Tibial artery (tissue), 4 donors: ENCODE measurements around the gene FOS.
"Not testable (repeated sequence)": the region's sequence is repeated elsewhere in the genome, so short reads cannot be mapped to it uniquely, and the experiment has no call there.

ENCODE experiments used
- DNase-seq, 2 donors: peaks; one replicate each; pipeline ENCODE4 v3.0.0-alpha.2; 2019
- H3K27ac ChIP-seq, 2 donors: fragments of 200-600 bp; sonication (generic) in 1 of 2; 1 replicate in 1 of 2; 2 replicates in 1 of 2; pipeline ENCODE4 v1.5.1; 2018 to 2019; ENCODE audit warnings: mild to moderate bottlenecking in 1 of 2
- H3K27me3 ChIP-seq, 2 donors: fragments of 200-600 bp; sonication (generic) in 1 of 2; one replicate each; pipeline versions ENCODE4 v1.5.1 to v1.6.0; 2016 to 2019
- H3K36me3 ChIP-seq, 3 donors: fragments of 200-600 bp; sonication (generic) in 2 of 3; one replicate each; pipeline ENCODE4 v1.5.1; 2016 to 2019; ENCODE audit warnings: mild to moderate bottlenecking in 2 of 3
- H3K4me1 ChIP-seq, 4 donors: fragments of 200-600 bp; sonication (generic) in 2 of 4; 1 replicate in 3 of 4; 2 replicates in 1 of 4; pipeline ENCODE4 v1.5.1; 2016 to 2019
- H3K4me3 ChIP-seq, 2 donors: fragments of 200-600 bp; sonication (generic) in 1 of 2; 1 replicate in 1 of 2; 2 replicates in 1 of 2; pipeline ENCODE4 v1.5.1; 2018 to 2019; ENCODE audit warnings: mild to moderate bottlenecking in 2 of 2
- H3K9me3 ChIP-seq, 3 donors: fragments of 200-600 bp; sonication (generic) in 1 of 3; one replicate each; pipeline ENCODE4 v1.5.1; 2016 to 2019
- intact Hi-C: fragments of 100-400 bp; cut with DNase I; formaldehyde crosslinking; loops from one replicate; pipeline ENCODE4 v1.15.0; 2023; ENCODE audit warnings: low total_unique reads
- TF ChIP-seq, protein P1 (sequence below), 2 experiments: fragments of 200-600 bp in 1 of 2; fragments of 450-650 bp in 1 of 2; IDR thresholded peaks; one replicate each; pipeline ENCODE4 v1.5.1; 2017 to 2019; ENCODE audit warnings: antibody characterized with exemption in 2 of 2, mild to moderate bottlenecking in 1 of 2, moderate library complexity in 1 of 2

FOS gene

DNA sequence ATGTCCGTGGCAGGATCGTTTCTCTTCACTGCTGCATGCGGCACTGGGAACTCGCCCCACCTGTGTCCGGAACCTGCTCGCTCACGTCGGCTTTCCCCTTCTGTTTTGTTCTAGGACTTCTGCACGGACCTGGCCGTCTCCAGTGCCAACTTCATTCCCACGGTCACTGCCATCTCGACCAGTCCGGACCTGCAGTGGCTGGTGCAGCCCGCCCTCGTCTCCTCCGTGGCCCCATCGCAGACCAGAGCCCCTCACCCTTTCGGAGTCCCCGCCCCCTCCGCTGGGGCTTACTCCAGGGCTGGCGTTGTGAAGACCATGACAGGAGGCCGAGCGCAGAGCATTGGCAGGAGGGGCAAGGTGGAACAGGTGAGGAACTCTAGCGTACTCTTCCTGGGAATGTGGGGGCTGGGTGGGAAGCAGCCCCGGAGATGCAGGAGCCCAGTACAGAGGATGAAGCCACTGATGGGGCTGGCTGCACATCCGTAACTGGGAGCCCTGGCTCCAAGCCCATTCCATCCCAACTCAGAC lies 1.2 kb downstream of the FOS start:
- intact Hi-C loops: loop anchor here (5.0 kb wide), 1 partner anchor 298 kb away; no protein-coding TSS in a partner anchor
- H3K27me3 ChIP-seq: no peaks in the 10 kb centered on the region
- H3K4me3 ChIP-seq: peak overlapping the region; percentile 71 to 79
- peak overlapping the region; percentile 97 to 100 for H3K27ac ChIP-seq
- H3K36me3 ChIP-seq: peaks cover 15 to 32% (median 21%) of the 10 kb centered on the region in 3 donors
- no peaks in the 10 kb centered on the region for H3K9me3 ChIP-seq
- TF ChIP-seq, protein P1, sequence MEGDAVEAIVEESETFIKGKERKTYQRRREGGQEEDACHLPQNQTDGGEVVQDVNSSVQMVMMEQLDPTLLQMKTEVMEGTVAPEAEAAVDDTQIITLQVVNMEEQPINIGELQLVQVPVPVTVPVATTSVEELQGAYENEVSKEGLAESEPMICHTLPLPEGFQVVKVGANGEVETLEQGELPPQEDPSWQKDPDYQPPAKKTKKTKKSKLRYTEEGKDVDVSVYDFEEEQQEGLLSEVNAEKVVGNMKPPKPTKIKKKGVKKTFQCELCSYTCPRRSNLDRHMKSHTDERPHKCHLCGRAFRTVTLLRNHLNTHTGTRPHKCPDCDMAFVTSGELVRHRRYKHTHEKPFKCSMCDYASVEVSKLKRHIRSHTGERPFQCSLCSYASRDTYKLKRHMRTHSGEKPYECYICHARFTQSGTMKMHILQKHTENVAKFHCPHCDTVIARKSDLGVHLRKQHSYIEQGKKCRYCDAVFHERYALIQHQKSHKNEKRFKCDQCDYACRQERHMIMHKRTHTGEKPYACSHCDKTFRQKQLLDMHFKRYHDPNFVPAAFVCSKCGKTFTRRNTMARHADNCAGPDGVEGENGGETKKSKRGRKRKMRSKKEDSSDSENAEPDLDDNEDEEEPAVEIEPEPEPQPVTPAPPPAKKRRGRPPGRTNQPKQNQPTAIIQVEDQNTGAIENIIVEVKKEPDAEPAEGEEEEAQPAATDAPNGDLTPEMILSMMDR (IDR thresholded peaks at IDR 0.05): no peak
- peak in 1 of 2 donors; percentile 75 for DNase-seq
- peaks cover 0 to 38% (median 29%) of the 10 kb centered on the region in 4 donors for H3K4me1 ChIP-seq

DNA sequence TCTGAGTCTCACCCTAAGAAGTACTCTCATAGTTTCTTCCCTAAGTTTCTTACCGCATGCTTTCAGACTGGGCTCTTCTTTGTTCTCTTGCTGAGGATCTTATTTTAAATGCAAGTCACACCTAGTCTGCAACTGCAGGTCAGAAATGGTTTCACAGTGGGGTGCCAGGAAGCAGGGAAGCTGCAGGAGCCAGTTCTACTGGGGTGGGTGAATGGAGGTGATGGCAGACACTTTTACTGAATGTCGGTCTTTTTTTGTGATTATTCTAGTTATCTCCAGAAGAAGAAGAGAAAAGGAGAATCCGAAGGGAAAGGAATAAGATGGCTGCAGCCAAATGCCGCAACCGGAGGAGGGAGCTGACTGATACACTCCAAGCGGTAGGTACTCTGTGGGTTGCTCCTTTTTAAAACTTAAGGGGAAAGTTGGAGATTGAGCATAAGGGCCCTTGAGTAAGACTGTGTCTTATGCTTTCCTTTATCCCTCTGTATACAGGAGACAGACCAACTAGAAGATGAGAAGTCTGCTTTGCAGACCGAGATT lies 1.7 kb downstream of the FOS start:
- Histone ChIP-seq H3K4me1 (peaks cover 0 to 37% (median 28%) of the 10 kb centered on the region in 4 donors), H3K27me3 (no peaks in the 10 kb centered on the region), H3K4me3 (peak overlapping the region; percentile 71 to 79), H3K9me3 (no peaks in the 10 kb centered on the region), H3K36me3 (peaks cover 15 to 32% (median 21%) of the 10 kb centered on the region in 3 donors), H3K27ac (peak overlapping the region; percentile 97 to 100)
- DNase-seq: no peak
- intact Hi-C loops: no loop called here
- TF ChIP-seq, protein P1 (IDR thresholded peaks at IDR 0.05): no peak

DNA sequence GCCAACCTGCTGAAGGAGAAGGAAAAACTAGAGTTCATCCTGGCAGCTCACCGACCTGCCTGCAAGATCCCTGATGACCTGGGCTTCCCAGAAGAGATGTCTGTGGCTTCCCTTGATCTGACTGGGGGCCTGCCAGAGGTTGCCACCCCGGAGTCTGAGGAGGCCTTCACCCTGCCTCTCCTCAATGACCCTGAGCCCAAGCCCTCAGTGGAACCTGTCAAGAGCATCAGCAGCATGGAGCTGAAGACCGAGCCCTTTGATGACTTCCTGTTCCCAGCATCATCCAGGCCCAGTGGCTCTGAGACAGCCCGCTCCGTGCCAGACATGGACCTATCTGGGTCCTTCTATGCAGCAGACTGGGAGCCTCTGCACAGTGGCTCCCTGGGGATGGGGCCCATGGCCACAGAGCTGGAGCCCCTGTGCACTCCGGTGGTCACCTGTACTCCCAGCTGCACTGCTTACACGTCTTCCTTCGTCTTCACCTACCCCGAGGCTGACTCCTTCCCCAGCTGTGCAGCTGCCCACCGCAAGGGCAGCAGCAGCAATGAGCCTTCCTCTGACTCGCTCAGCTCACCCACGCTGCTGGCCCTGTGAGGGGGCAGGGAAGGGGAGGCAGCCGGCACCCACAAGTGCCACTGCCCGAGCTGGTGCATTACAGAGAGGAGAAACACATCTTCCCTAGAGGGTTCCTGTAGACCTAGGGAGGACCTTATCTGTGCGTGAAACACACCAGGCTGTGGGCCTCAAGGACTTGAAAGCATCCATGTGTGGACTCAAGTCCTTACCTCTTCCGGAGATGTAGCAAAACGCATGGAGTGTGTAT lies 2.4 kb downstream of the FOS start:
- H3K27ac ChIP-seq: peak overlapping the region; percentile 36 to 100
- TF ChIP-seq, protein P1 (IDR thresholded peaks at IDR 0.05): no peak
- DNase-seq: peak in 1 of 2 donors; percentile 66
- no peaks in the 10 kb centered on the region for H3K9me3 ChIP-seq
- H3K27me3 ChIP-seq: no peaks in the 10 kb centered on the region
- intact Hi-C loops: no loop called here
- H3K4me3 ChIP-seq: peak overlapping the region; percentile 71 to 79
- peaks cover 15 to 32% (median 21%) of the 10 kb centered on the region in 3 donors for H3K36me3 ChIP-seq
- H3K4me1 ChIP-seq: peaks cover 0 to 33% (median 24%) of the 10 kb centered on the region in 4 donors

DNA sequence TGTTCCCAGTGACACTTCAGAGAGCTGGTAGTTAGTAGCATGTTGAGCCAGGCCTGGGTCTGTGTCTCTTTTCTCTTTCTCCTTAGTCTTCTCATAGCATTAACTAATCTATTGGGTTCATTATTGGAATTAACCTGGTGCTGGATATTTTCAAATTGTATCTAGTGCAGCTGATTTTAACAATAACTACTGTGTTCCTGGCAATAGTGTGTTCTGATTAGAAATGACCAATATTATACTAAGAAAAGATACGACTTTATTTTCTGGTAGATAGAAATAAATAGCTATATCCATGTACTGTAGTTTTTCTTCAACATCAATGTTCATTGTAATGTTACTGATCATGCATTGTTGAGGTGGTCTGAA lies 3.0 kb downstream of the FOS start:
- peaks cover 0 to 28% (median 19%) of the 10 kb centered on the region in 4 donors for H3K4me1 ChIP-seq
- no peak for DNase-seq
- H3K9me3 ChIP-seq: no peaks in the 10 kb centered on the region
- intact Hi-C loops: no loop called here
- TF ChIP-seq, protein P1 (IDR thresholded peaks at IDR 0.05): no peak
- no peaks in the 10 kb centered on the region for H3K27me3 ChIP-seq
- H3K27ac ChIP-seq: peak overlapping the region; percentile 36 to 100
- peak overlapping the region; percentile 71 to 79 for H3K4me3 ChIP-seq
- peaks cover 15 to 32% (median 21%) of the 10 kb centered on the region in 3 donors for H3K36me3 ChIP-seq

DNA sequence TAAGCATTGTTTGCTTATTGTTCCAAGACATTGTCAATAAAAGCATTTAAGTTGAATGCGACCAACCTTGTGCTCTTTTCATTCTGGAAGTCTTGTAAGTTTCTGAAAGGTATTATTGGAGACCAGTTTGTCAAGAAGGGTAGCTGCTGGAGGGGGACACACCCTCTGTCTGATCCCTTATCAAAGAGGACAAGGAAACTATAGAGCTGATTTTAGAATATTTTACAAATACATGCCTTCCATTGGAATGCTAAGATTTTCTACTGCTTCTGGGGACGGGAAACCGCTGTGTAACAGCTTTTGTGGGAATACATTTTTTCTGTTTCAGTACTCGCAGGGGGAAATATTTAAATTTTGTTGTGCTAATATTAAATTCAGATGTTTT lies 3.5 kb downstream of the FOS start:
- no peaks in the 10 kb centered on the region for H3K27me3 ChIP-seq
- no peaks in the 10 kb centered on the region for H3K9me3 ChIP-seq
- TF ChIP-seq, protein P1 (IDR thresholded peaks at IDR 0.05): no peak
- no peak for DNase-seq
- no peak overlapping the region for H3K27ac ChIP-seq
- no peak overlapping the region for H3K4me3 ChIP-seq
- intact Hi-C loops: no loop called here
- peaks cover 15 to 32% (median 21%) of the 10 kb centered on the region in 3 donors for H3K36me3 ChIP-seq
- peaks cover 0 to 27% (median 19%) of the 10 kb centered on the region in 4 donors for H3K4me1 ChIP-seq

DNA sequence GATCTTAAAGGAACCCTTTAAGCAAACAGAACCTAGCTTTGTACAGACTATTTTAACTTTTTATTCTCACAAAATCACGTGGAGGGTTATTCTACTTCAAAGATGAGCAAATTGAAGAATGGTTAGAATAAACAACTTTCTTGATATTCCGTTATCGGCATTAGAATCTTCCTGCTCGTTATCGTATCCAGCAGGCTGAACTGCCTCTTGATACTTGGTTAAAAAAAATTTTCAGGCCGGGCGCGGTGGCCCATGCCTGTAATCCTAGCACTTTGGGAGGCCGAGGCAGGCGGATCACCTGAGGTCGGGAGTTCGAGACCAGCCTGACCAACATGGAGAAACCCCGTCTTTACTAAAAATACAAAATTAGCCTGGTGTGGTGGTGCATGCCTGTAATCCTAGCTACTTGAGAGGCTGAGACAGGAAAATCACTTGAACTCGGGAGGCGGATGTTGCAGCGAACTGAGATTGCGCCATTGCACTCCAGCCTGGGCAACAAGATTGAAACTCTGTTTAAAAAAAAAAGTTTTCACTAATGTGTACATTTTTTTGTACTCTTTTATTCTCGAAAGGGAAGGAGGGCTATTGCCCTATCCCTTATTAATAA lies 4.0 kb downstream of the FOS start:
- H3K27me3 ChIP-seq, H3K27ac ChIP-seq, H3K9me3 ChIP-seq, H3K4me3 ChIP-seq, intact Hi-C loops: not testable (repeated sequence)
- Histone ChIP-seq H3K36me3 (peaks cover 15 to 32% (median 21%) of the 10 kb centered on the region in 3 donors), H3K4me1 (peaks cover 0 to 26% (median 19%) of the 10 kb centered on the region in 4 donors)
- peak in 1 of 2 donors; percentile 57 for DNase-seq
